Stimulated activated CD8-positive, alpha-beta memory T cell treated with anti-CD3 and anti-CD28 coated beads, Interleukin-4, amount 100 ng/mL, for 1 hour (primary cell): ENCODE results near the gene SNX9.
"Not testable (repeated sequence)": the region's sequence is repeated elsewhere in the genome, so short reads cannot be mapped to it uniquely, and the experiment has no call there.

Source experiments
- DNase-seq, 2 donors: peaks; one replicate each; pipeline ENCODE4 v3.0.0-alpha.2; 2020; ENCODE audit warnings: low read depth in 2 of 2, low spot score in 1 of 2

SNX9 gene

DNA sequence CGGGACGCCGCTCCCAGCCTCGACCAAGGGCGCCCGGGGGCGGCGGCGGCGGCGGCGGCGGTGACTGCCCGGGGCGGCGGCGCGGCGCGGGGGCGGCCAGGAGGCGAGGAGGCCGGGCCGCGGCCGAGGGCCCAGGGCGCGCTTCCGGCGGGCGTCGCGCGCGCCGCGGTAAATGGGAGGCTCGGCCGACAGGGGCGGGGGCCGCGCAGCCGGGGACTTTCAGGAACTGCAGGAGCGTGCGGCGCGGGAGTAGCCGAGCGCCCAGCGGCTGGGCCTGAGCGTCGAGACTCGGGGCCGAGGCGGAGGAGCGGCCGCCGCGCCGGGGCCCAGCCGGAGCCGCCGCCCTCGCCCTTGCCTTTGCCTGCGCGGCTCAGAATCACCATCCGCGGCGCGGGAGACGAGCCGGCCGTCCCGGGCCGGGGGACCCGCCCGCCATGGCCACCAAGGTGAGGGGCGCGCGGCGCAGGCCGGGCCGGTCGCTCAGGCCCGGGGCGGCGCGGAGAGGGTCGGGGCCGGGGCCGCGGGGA lies at the start of gene SNX9:
Gene SNX9 (plus strand): TSS at position 246 of the 527 bp plus-strand sequence. CDS start 189 bp downstream, at position 435.
- DNase-seq, result peak in 1 of 2 donors; percentile 47

DNA sequence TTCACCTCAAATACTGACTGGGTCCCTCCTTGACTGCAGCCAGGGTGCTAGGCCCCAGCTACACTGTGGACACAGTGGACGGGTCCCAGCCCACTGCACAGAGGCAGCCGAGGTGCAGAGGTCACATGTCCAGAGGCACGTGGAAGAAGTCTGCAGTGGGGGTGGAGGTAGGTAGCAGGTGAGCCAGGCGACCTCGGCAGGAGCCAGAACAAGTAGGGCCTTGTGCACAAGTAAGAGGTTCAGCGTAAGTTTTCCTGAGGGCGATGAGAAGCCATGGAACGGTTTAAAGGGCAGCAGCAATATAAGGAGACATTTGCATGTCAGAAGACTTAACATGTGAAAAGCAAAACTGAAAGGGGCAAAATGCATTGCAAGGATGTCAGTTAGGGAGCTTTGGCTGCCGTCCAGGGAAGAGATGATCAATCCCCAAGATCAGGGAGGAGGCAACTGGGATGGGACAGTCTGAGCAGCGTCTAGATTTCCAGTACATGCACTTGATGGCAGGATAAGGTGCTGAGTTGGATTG lies 49.7 kb upstream of the SNX9 start:
- DNase-seq, result no peak

GRCh38 chr6:157774153-157775135 lies 48.6 kb upstream of the SNX9 start:
- DNase-seq, result no peak

DNA sequence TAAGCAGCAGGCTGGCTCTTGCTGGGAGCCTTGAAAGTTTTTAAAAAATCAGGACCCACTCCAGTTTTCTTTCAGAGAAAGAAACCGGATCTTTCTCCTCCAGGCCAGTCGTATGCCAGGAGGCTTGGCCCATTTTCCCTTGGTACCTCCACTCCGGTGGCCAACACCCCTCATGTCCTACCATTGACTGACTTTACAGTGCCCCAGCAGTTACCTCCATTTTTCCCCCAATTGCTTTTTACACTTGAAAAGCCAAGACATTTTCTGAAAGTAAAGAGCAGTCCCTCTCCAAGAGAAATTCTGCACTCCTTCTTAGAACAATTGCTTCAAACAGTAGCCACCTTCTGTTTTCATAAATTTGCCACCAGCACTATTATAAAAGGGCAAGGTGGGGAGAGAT lies 47.7 kb upstream of the SNX9 start:
- no peak for DNase-seq

- DNase-seq, result no peak
These were observed 45.7 kb upstream of the SNX9 start for GRCh38 chr6:157777344-157777743.

DNA sequence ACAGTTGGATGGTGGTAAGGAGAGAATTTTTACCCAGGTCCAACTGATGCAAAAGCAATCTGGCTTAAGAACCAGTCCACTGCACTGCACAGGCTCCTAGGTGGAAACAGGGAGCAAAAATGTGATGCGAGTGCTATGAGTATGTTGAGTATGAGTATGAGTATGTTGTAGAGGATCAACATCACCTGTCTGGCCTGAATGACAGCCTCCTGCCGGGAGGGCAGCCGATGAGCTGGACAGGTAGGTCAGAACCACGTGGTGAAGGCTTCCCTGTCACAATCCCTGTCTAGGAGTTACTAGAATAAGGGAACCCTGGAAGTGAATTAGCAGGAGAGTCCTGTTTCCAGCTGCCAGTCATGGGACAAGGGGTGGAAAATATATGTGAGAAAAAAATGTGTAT lies 44.3 kb upstream of the SNX9 start:
- DNase-seq, result no peak

GRCh38 chr6:157779705-157780604 lies 43.1 kb upstream of the SNX9 start:
- no peak for DNase-seq

DNA sequence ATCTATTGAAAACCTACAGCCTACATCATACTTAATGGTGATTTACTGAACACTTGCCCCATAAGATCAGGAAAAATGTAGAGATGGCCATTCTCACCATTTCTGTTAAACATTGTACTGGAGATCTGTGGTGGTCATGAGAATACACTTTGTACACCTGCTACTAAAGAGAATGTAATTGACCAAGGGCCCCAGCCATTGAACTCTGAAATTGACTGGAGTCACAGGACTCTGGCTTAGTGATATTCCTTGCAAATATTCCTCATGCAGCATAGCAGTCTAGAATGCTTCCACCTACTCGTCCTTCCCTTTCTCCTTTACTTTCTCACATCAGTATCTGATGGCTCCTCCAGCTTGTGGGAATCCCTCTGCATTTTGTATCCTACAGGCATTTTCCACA lies 37.4 kb upstream of the SNX9 start:
- DNase-seq, result no peak

GRCh38 chr6:157786221-157786620 lies 36.8 kb upstream of the SNX9 start:
- DNase-seq, result no peak

DNA sequence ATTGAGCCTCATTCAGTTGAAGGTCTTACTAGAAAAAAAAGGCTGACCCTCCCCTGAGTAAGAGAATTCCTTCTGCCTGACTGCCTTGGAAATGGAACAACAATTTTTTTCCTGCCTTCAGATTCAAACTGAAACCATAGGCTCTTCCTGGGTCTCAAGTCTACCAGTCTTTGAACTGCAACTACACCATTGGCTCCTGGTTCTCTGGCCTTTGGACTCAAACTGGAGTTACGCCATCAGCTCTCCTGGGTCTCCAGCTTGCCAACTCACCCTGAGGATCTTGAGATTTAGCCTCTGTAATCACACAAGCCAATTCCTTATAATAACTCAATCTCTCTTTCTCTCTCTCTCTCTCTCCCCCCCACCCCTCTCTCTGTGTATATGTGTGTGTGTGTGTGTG lies 36.0 kb upstream of the SNX9 start:
- no peak for DNase-seq

GRCh38 chr6:157788180-157788579 lies 34.9 kb upstream of the SNX9 start:
- no peak for DNase-seq

DNA sequence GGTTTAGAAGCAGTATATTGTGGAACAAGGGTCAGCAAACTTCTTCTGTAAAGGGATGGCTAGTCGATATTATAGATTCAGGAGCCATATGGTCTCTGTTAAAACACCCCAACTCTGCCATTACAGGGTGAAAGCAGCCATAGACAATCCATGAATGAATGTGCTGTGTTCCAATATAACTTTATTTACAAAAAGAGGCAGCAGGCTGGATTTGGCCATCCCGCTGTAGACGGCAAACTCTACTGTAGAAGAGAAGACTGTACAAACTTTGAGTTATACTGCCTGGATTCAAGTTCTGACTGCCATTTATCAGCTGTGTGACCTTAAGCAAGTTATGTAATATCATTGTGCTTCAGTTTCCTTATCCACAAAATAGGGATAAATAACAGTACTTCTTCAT lies 33.7 kb upstream of the SNX9 start:
- no peak for DNase-seq

GRCh38 chr6:157789861-157790260 lies 33.2 kb upstream of the SNX9 start:
- DNase-seq, result no peak

- no peak for DNase-seq
These were observed 32.4 kb upstream of the SNX9 start for GRCh38 chr6:157790548-157791160.

GRCh38 chr6:157791450-157791849 lies 31.6 kb upstream of the SNX9 start:
- DNase-seq, result no peak

GRCh38 chr6:157792671-157793070 lies 30.4 kb upstream of the SNX9 start:
- DNase-seq, result no peak

DNA sequence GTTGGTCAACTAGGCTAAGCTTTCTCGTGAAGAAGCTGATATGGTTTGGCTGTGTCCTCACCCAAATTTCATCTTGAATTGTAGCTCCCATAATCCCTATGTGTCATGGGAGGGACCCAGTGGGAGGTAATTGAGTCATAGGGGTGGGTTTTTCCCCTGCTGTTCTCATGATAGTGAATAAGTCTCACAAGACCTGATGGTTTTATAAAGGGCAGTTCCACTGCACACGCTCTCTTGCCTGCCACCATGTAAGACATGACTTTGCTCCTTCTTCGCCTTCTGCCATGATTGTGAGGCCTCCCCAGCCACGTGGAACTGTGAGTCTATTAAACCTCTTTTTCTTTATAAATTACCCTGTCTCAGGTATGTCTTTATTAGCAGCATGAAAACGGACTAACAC lies 29.0 kb upstream of the SNX9 start:
- not testable (repeated sequence) for DNase-seq

DNA sequence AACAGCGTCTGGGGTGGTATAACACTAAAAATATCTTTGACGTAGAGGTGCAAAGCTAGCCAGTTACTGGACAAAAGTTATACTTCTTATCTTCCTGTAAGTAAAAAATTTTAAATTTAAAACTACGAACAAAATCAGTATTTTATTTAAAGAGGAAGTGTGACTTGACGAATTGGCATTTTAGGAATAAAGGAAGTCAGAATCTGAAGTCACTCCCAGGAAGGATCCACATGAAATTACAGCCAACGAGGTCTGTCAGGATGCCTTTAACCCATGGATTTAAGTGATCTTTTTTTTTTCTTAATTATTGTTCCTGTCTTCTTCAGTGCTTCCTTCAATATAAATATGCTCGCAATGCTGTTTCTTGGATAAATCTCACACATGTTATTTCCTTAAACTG lies 27.2 kb upstream of the SNX9 start:
- DNase-seq, result no peak

GRCh38 chr6:157798851-157799250 lies 24.2 kb upstream of the SNX9 start:
- no peak for DNase-seq

- not testable (repeated sequence) for DNase-seq
These were observed 23.5 kb upstream of the SNX9 start for GRCh38 chr6:157799561-157799960.
